ENCODE results near the gene DNMT3A. TPM values are rescaled to one million over a fixed set of nuclear protein-coding genes. Genes with fewer than 3 reads are reported as not detected.

Gene DNMT3A
- total RNA-seq, 1 donor, result 11.7 TPM

DNA sequence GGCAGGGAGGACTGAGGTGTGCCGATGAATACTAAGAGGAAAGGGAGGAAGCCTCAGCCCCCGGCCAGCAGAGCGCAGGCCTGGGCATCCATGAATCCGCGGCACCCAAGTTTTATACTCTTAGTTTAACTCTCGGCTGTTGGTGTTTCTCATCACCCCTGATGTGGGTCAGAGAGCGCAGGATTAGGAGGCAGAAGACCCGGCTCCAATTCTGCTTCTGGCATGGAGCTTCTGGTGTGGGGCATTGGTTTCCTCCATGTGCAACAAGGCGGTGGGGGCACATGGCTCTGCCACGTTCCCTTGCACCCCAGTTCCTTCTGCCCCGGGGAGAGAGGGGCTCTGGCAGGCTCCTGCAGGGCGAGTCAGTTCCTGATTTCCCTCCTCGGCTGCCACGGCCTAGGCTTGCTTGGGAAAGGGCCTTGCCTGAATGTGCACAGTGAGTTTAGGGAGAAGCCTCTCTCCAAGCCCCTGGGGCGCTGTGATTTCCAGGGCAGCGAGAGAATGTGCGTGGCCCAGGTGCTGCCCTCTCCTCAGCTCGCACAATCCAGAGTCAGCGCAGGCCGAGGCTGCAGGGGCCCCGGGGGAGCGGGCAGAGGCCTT is 36.2 kb upstream of the DNMT3A start:
- TF ChIP-seq, protein P1, sequence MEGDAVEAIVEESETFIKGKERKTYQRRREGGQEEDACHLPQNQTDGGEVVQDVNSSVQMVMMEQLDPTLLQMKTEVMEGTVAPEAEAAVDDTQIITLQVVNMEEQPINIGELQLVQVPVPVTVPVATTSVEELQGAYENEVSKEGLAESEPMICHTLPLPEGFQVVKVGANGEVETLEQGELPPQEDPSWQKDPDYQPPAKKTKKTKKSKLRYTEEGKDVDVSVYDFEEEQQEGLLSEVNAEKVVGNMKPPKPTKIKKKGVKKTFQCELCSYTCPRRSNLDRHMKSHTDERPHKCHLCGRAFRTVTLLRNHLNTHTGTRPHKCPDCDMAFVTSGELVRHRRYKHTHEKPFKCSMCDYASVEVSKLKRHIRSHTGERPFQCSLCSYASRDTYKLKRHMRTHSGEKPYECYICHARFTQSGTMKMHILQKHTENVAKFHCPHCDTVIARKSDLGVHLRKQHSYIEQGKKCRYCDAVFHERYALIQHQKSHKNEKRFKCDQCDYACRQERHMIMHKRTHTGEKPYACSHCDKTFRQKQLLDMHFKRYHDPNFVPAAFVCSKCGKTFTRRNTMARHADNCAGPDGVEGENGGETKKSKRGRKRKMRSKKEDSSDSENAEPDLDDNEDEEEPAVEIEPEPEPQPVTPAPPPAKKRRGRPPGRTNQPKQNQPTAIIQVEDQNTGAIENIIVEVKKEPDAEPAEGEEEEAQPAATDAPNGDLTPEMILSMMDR (IDR thresholded peaks at IDR 0.05; ENCODE audit: insufficient read depth, low read depth, low read length), result no peak
- H3K4me3 ChIP-seq (ENCODE audit: low read depth, low read length), result no peak overlapping the region
- DNase-seq (ENCODE audit: low read depth), result no peak

DNA sequence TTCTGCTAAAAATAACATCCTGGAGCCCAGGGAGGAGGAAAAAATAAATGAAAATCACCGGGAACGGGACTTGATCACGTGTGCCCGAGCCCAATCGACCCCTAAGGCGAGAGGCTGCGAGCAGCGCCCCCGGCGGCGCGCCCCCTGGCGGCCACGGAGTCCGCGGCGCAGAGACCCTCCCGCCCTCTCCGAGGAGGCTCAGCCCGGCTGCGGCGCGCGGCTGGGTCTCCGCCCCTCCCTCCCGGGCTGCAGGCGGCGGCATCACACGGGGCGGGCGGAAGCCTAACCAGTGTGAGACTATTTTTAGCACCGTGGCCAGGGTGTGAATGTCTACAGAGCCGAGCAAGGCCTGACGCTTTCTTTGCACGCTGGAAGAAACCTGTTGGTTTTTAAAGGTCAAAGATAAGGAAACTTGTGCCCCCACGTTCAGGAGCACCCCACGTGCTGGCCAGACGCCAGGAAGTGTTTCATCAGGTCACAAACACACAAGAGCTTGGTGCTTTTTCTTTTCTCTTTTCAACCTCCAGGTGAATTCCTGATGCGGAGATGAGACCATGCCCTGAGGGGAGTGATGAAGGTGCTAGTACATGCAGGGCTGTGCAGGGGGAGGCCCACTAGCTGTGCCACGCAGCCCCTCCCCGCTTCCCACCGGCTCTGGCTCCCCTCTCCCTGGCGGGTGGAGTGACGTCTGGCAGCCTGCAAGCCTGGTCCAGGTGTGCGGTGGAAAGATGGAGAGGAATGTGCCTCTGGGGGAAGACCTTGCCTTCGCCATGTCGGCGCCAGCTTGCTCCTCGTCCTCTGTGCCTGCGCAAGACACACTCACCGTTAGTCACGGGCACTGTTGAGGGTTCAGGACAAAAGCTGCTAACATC is 35.3 kb upstream of the DNMT3A start:
- H3K4me3 ChIP-seq (ENCODE audit: low read depth, low read length), result peak overlapping the region; percentile 16
- DNase-seq (ENCODE audit: low read depth), result peak; percentile 83
- TF ChIP-seq, protein P1 (IDR thresholded peaks at IDR 0.05; ENCODE audit: insufficient read depth, low read depth, low read length), result peak; percentile 78

DNA sequence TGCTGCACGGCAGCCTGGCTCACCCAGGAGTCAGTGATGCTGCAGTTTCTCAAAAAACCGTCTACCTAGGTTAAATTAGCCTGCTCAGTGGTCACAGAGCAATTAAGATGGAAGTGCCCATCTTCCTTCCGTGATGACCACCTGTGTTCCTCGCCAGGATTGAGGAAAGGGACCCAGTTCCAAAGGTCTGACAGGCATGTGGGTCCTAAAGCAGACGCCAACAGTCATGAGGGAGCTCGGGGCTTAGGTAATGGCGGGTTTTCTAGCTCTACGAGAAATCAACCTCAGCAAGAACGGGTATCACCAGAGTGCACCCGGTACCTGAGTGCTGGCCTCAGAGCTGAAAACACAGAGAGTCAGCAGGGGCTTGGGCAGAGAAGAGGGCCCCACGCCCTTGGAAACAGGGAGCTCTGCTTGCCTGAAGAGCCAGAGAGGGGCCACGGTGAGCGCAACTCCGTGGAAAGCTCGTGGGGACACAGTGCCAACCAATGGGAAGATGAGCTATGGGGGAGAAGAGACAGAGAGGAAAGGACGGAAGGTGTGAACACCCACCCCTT is 34.3 kb upstream of the DNMT3A start:
- H3K4me3 ChIP-seq (ENCODE audit: low read depth, low read length), result no peak overlapping the region
- DNase-seq (ENCODE audit: low read depth), result no peak
- TF ChIP-seq, protein P1 (IDR thresholded peaks at IDR 0.05; ENCODE audit: insufficient read depth, low read depth, low read length), result no peak

DNA sequence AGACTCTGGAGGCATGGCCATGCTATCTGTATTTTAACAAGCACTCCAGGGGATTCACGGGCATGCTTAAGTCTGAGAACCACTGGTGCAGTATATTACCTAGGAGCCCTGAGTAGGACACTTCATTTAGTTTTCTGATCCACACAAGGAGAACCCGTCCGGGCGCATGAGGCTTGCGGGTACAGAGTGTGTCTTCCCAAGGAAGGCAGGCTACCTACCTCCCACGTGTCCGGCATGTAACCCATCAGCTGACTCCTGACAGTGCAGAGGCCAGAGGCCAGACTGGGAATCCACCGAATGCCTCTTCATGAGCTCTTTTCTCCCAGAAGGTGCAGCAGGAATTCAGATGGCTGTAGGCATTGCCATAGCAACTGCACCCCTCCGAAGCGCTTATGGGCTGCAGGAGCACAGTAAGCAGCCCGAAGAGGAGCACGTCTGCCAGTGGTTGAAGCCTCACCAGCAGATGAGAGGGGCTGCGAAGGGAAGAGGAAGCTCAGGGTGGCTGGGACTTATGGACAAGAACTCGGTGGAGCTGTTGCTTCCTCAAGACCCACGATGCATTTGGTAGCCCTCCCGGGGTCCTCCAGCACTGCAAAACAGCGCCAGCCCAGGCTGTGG is 33.8 kb upstream of the DNMT3A start:
- H3K4me3 ChIP-seq (ENCODE audit: low read depth, low read length), result no peak overlapping the region
- DNase-seq (ENCODE audit: low read depth), result no peak
- TF ChIP-seq, protein P1 (IDR thresholded peaks at IDR 0.05; ENCODE audit: insufficient read depth, low read depth, low read length), result no peak

DNA sequence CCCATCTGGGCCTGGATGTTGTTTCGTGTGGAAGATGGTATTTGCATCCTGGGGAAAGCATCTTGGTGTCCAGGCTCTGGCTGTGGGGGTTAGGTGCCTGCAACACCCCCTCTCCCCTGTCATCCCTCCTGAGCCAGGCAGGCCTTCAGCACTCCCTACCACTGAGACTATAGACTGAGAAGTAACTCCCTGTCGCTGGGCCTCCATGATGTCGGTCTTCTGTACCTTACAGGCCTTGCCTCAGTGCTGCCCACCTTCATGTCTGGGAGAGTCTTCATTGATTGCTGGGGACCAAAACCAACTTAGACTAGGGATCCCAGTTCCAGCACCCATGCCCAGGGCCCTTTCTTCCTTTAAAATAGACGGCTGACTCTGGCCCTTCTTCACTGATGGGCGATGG is 33.1 kb upstream of the DNMT3A start:
- no peak for DNase-seq (ENCODE audit: low read depth)
- H3K4me3 ChIP-seq (ENCODE audit: low read depth, low read length), result no peak overlapping the region
- TF ChIP-seq, protein P1 (IDR thresholded peaks at IDR 0.05; ENCODE audit: insufficient read depth, low read depth, low read length), result no peak

DNA sequence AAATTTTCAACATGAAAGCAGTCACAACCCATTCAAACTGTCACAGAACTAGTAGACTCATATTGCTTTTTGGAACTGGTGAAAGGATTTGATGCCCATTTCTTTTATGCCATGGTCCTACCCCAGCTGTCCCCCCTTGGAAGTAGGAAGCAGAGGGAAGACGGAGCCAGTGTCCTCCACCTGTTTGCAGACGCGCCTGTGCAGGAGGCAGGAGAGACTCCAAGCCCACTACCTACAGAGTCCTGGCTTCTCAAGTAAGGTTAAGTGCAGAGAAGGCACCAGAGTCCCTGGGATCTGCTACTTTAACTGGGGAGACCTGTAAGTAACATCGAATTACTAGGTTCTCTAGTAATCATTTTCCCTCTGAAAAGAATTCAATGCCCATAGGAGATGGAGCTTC is 32.7 kb upstream of the DNMT3A start:
- no peak for DNase-seq (ENCODE audit: low read depth)
- TF ChIP-seq, protein P1 (IDR thresholded peaks at IDR 0.05; ENCODE audit: insufficient read depth, low read depth, low read length), result no peak
- H3K4me3 ChIP-seq (ENCODE audit: low read depth, low read length), result no peak overlapping the region

Data from fibroblast of villous mesenchyme (primary cell).